Measurements from ENCODE around the gene LRP1B.
A peak's percentile ranks its signal among the peaks of the same experiment; 100 is the strongest.

LRP1B gene

GRCh38 chr2:140203347-140203746 is 1927.5 kb downstream of the LRP1B start:
- DNase-seq (ENCODE audit: low spot score): no peak
- TF ChIP-seq CTCF (IDR thresholded peaks at IDR 0.05): no peak
- H3K4me3 ChIP-seq: no peak overlapping the region
- no peak overlapping the region for H3K27ac ChIP-seq

- no peak for DNase-seq (ENCODE audit: low spot score)
- Histone ChIP-seq H3K4me3 (no peak overlapping the region), H3K27ac (no peak overlapping the region)
- TF ChIP-seq CTCF (IDR thresholded peaks at IDR 0.05): no peak
Observed at GRCh38 chr2:140201572-140201971, 1929.2 kb downstream of the LRP1B start.

GRCh38 chr2:140200764-140201163 is 1930.1 kb downstream of the LRP1B start:
- no peak for TF ChIP-seq CTCF (IDR thresholded peaks at IDR 0.05)
- DNase-seq (ENCODE audit: low spot score): no peak
- no peak overlapping the region for H3K4me3 ChIP-seq
- no peak overlapping the region for H3K27ac ChIP-seq

DNA sequence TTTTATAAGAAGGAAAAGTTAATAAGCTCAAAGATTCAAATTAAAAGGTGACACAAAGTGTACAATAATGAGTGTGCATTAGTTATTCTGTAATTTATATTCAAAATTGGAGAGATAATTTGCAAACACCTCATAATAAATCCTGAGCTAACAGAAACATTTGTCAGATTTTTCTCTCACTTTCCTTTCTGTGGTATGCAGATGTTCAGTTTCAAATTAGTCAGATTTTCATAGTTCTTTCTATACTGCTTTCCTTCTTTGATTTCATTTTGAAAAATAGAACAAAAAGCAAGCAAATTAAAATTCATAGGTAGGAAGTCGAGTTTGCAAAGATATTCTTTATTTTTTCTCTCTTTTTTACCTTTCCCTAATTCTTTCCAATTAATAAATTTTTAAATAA is 1930.5 kb downstream of the LRP1B start:
- H3K4me3 ChIP-seq: no peak overlapping the region
- TF ChIP-seq CTCF (IDR thresholded peaks at IDR 0.05): no peak
- no peak overlapping the region for H3K27ac ChIP-seq
- DNase-seq (ENCODE audit: low spot score): no peak

DNA sequence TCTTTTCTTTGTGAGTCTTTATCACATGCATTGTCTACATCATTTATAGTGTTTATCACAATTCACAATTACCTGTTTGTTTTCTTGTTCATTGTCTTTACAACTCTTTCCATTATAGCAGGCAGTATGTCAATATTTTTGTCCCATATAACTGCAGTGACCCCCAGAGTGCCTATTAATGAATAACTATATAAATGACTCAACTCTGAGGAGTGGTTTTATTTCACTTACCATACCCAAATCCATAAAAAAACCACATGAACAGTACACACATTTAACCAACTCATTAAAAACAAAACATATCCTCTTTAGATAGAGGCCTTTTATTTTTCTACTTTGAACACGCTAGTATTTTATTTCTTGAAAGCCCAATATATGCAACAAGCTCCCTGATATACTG is 1931.5 kb downstream of the LRP1B start:
- Histone ChIP-seq H3K27ac (no peak overlapping the region), H3K4me3 (no peak overlapping the region)
- no peak for TF ChIP-seq CTCF (IDR thresholded peaks at IDR 0.05)
- no peak for DNase-seq (ENCODE audit: low spot score)

DNA sequence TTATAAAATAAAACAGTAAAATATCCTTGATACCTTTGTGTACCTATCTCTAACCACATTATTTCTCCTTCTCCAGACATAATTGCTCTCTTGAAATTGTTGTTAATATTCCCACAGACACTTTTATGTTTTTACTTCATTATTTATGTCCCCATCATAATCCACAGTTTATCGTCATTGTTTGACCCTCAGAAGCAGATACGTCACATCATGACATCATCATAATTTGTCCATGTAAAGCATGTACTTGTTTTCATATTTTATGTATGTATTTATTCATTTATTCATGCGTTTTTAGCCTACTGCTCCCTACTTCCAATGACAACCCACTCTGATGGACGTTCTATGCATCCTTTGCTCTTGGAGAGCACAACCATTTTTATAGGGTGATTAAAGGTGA is 1943.7 kb downstream of the LRP1B start:
- no peak overlapping the region for H3K27ac ChIP-seq
- no peak overlapping the region for H3K4me3 ChIP-seq
- DNase-seq (ENCODE audit: low spot score): no peak
- no peak for TF ChIP-seq CTCF (IDR thresholded peaks at IDR 0.05)

GRCh38 chr2:140186313-140186712 is 1944.5 kb downstream of the LRP1B start:
- no peak overlapping the region for H3K27ac ChIP-seq
- peak overlapping the region; percentile 11 for H3K4me3 ChIP-seq
- DNase-seq (ENCODE audit: low spot score): no peak
- TF ChIP-seq CTCF (IDR thresholded peaks at IDR 0.05): no peak

All from coronary artery (tissue), 2 donors.